Amniotic stem cell (primary cell): ENCODE results near the gene FAM240A.

Experiments
- DNase-seq: peaks from one replicate; lab custom pipeline; 2025; lab: John Stamatoyannopoulos, UW

The FAM240A gene

GRCh38 chr3:46626039-46626438 lies 13.7 kb downstream of the FAM240A start:
- DNase-seq: no peak

GRCh38 chr3:46627078-46627477 lies 14.8 kb downstream of the FAM240A start:
- no peak for DNase-seq

GRCh38 chr3:46628901-46629369 lies 16.6 kb downstream of the FAM240A start:
- DNase-seq: no peak

GRCh38 chr3:46629551-46630517 lies 17.5 kb downstream of the FAM240A start:
- DNase-seq: peak; percentile 36

- DNase-seq: no peak
Measured at GRCh38 chr3:46632792-46633191, 20.5 kb downstream of the FAM240A start.

- DNase-seq: no peak
Measured at GRCh38 chr3:46634856-46635255, 22.5 kb downstream of the FAM240A start.

- DNase-seq: no peak
Measured at GRCh38 chr3:46639221-46639620, 26.9 kb downstream of the FAM240A start.

GRCh38 chr3:46640927-46641326 lies 28.6 kb downstream of the FAM240A start:
- DNase-seq: no peak

GRCh38 chr3:46642971-46643370 lies 30.6 kb downstream of the FAM240A start:
- no peak for DNase-seq

GRCh38 chr3:46643701-46644100 lies 31.4 kb downstream of the FAM240A start:
- no peak for DNase-seq

- peak; percentile 9 for DNase-seq
Measured at GRCh38 chr3:46646700-46647099, 34.4 kb downstream of the FAM240A start.

GRCh38 chr3:46648096-46648495 lies 35.8 kb downstream of the FAM240A start:
- DNase-seq: no peak

GRCh38 chr3:46649436-46649835 lies 37.1 kb downstream of the FAM240A start:
- no peak for DNase-seq

- no peak for DNase-seq
Measured at GRCh38 chr3:46651084-46651483, 38.8 kb downstream of the FAM240A start.

GRCh38 chr3:46655271-46655670 lies 42.9 kb downstream of the FAM240A start:
- DNase-seq: no peak

GRCh38 chr3:46656778-46657556 lies 44.6 kb downstream of the FAM240A start:
- no peak for DNase-seq

GRCh38 chr3:46659285-46659684 lies 47.0 kb downstream of the FAM240A start:
- peak; percentile 26 for DNase-seq

- no peak for DNase-seq
Measured at GRCh38 chr3:46660003-46660402, 47.7 kb downstream of the FAM240A start.

- no peak for DNase-seq
Measured at GRCh38 chr3:46660543-46661523, 48.5 kb downstream of the FAM240A start.

GRCh38 chr3:46661776-46662766 lies 49.7 kb downstream of the FAM240A start:
- DNase-seq: no peak
